Measurements from ENCODE around the gene MLC1. TPM values are rescaled to one million over a fixed set of nuclear protein-coding genes. Genes with fewer than 3 reads are reported as not detected.

Gene MLC1
- total RNA-seq, 1 donor from 2014 or later, result not detected

- Mint-ChIP-seq H3K4me3 (ENCODE audit: low read depth) (no peak overlapping the region), H3K27me3 (no peaks in the 10 kb centered on the region), H3K4me1 (ENCODE audit: low read depth) (no peaks in the 10 kb centered on the region), H3K9me3 (ENCODE audit: low read depth) (peaks cover 4% of the 10 kb centered on the region), H3K36me3 (ENCODE audit: insufficient read depth) (no peaks in the 10 kb centered on the region), H3K27ac (no peak overlapping the region)
- TF ChIP-seq CTCF (IDR thresholded peaks at IDR 0.05; ENCODE audit: unreplicated experiment), result no peak
- DNase-seq (ENCODE audit: low spot score, unreplicated experiment), result no peak
These were observed 40.6 kb downstream of the MLC1 start for GRCh38 chr22:50044485-50045118.

- no peak for TF ChIP-seq CTCF (IDR thresholded peaks at IDR 0.05; ENCODE audit: unreplicated experiment)
- Mint-ChIP-seq H3K9me3 (ENCODE audit: low read depth) (peaks cover 4% of the 10 kb centered on the region), H3K27ac (no peak overlapping the region), H3K36me3 (ENCODE audit: insufficient read depth) (no peaks in the 10 kb centered on the region), H3K4me1 (ENCODE audit: low read depth) (peaks cover 4% of the 10 kb centered on the region), H3K4me3 (ENCODE audit: low read depth) (no peak overlapping the region), H3K27me3 (no peaks in the 10 kb centered on the region)
- DNase-seq (ENCODE audit: low spot score, unreplicated experiment), result no peak
These were observed 43.7 kb downstream of the MLC1 start for GRCh38 chr22:50041361-50042065.

GRCh38 chr22:50040717-50041116 lies 44.5 kb downstream of the MLC1 start:
- H3K27me3 Mint-ChIP-seq, result no peaks in the 10 kb centered on the region
- H3K27ac Mint-ChIP-seq, result no peak overlapping the region
- no peak for DNase-seq (ENCODE audit: low spot score, unreplicated experiment)
- no peak for TF ChIP-seq CTCF (IDR thresholded peaks at IDR 0.05; ENCODE audit: unreplicated experiment)
- peaks cover 4% of the 10 kb centered on the region for H3K9me3 Mint-ChIP-seq (ENCODE audit: low read depth)
- H3K4me3 Mint-ChIP-seq (ENCODE audit: low read depth), result no peak overlapping the region
- H3K4me1 Mint-ChIP-seq (ENCODE audit: low read depth), result peaks cover 4% of the 10 kb centered on the region
- no peaks in the 10 kb centered on the region for H3K36me3 Mint-ChIP-seq (ENCODE audit: insufficient read depth)

DNA sequence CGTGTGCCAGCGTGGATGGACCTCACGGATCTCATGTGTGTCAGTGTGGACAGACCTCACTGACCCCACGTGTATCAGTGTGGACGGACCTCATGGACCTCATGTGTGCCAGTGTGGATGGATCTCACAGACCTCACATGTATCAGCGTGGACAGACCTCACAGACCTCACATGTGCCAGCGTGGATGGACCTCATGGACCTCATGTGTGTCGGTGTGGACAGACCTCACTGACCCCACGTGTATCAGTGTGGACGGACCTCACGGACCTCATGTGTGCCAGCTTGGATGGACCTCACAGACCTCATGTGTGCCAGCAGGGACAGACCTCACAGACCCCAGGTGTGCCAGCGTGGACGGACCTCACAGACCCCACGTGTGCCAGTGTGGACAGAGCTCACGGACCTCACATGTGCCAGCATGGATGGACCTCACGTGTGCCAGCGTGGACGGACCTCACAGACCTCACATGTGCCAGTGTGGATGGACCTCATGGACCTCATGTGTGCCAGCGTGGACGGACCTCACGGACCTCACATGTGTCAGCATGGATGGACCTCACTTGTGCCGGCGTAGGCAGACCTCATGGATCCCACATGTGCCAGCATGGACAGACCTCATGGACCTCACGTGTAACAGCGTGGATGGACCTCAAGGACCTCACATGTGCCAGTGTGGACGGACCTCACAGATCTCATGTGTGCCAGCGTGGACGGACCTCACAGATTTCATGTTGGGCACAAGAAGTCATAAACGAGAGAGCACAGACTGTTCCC lies 45.4 kb downstream of the MLC1 start:
- H3K27ac Mint-ChIP-seq, result no peak overlapping the region
- peaks cover 4% of the 10 kb centered on the region for H3K9me3 Mint-ChIP-seq (ENCODE audit: low read depth)
- no peaks in the 10 kb centered on the region for H3K27me3 Mint-ChIP-seq
- H3K4me1 Mint-ChIP-seq (ENCODE audit: low read depth), result peaks cover 4% of the 10 kb centered on the region
- no peaks in the 10 kb centered on the region for H3K36me3 Mint-ChIP-seq (ENCODE audit: insufficient read depth)
- no peak for DNase-seq (ENCODE audit: low spot score, unreplicated experiment)
- no peak overlapping the region for H3K4me3 Mint-ChIP-seq (ENCODE audit: low read depth)
- no peak for TF ChIP-seq CTCF (IDR thresholded peaks at IDR 0.05; ENCODE audit: unreplicated experiment)

DNA sequence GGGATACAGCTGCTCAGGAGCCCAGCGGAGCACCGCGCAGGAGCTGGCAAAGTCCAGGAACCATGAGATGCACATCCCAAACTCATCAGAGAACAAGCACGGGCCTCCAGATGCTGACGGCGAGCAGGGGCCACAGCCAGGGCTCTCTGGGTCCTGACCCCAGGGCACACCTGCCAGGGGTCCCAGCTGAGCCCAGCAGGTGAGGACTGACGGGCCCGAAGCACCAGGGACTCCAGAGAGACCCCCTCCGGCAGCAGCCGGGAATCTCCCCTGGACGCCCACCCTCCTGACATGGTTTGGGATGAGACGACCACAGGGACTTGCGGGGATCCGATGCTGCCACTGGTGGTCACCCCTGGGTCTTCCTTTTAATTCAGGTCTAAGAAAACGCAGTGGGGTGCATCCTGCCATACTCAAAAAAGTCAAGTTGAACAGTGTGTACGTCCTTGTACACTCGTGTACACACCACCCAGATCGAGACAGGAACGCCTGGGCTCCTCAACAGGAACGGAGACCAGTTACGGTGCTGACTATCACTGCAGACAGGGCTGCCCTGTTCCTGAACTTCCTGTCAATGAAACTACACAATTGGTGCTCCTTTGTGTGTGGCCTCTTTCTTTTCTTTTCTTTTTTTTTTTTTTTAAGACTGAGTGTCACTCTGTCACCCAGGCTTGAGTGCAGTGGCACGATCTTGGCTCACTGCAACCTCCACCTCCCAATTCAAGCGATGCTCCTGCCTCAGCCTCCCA lies 49.1 kb downstream of the MLC1 start:
- no peak for DNase-seq (ENCODE audit: low spot score, unreplicated experiment)
- Mint-ChIP-seq H3K27ac (no peak overlapping the region), H3K36me3 (ENCODE audit: insufficient read depth) (no peaks in the 10 kb centered on the region), H3K9me3 (ENCODE audit: low read depth) (no peaks in the 10 kb centered on the region), H3K4me3 (ENCODE audit: low read depth) (no peak overlapping the region), H3K27me3 (no peaks in the 10 kb centered on the region), H3K4me1 (ENCODE audit: low read depth) (peaks cover 4% of the 10 kb centered on the region)
- no peak for TF ChIP-seq CTCF (IDR thresholded peaks at IDR 0.05; ENCODE audit: unreplicated experiment)
